CD4-positive, alpha-beta T cell treated with Interleukin-10 for 1 hour (primary cell): Measurements from ENCODE around the gene LKAAEAR1.

ENCODE experiments used
- DNase-seq: peaks from one replicate; pipeline ENCODE4 v3.0.0-alpha.2; 2020

LKAAEAR1 gene

DNA sequence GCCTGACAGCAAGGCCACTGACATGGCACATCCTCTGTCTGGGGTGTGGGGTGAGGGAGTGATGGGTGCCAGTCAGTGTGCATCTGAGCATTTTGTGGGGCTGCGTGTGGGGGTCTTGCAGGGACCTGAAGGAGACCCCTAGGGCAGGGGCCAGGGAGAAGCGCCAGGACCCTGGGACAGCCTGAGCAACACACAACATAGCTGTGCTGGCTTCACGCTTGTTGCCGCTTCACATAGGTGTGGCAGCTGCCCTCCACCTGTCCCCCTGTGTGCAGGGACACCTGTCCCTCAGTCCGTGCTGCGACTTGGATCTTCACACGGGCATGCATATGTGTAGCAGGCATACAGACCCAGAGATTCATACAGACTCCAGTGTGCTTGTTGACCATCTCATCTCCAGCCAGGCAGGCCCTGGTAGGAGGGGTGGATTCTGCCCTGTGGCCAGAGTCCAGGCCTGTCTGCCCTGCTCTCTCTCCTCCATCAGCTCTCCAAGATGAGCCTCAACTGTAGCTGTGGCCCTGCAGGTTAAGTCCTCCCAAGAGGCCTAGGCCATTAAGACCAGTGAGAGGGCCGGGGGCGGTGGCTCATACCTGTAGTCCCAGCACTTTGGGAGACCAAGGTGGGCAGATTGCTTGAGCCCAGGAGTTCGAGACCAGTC is 26.3 kb upstream of the LKAAEAR1 start:
- DNase-seq: no peak

DNA sequence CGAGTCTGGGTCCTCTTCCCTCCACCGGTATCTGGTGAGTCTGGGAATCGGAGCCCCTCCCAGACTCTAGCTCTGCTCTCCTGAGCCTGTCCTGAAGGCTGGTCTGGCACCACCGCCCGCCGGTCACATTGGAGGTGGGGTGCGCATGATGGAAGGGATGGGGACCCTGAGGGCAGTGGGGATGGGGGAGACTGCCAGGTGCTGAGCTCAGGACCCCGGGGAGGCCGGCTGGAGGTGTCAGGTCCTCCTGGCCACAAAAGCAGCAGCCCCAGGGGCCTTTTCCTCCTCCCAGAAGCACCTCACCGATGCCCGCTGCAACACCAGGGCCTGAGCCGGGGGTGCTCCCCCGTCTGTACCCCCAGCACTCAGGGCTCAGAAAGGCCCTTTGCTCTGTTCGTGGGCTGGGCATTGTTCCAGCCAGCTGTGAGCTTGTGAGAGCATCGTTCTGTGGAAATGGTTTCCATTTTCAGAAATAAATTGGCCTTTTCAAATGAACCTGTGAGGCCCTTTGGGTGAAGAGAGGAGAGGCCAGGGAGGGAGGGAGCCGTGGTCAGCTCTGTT is 25.7 kb upstream of the LKAAEAR1 start:
- DNase-seq: no peak

DNA sequence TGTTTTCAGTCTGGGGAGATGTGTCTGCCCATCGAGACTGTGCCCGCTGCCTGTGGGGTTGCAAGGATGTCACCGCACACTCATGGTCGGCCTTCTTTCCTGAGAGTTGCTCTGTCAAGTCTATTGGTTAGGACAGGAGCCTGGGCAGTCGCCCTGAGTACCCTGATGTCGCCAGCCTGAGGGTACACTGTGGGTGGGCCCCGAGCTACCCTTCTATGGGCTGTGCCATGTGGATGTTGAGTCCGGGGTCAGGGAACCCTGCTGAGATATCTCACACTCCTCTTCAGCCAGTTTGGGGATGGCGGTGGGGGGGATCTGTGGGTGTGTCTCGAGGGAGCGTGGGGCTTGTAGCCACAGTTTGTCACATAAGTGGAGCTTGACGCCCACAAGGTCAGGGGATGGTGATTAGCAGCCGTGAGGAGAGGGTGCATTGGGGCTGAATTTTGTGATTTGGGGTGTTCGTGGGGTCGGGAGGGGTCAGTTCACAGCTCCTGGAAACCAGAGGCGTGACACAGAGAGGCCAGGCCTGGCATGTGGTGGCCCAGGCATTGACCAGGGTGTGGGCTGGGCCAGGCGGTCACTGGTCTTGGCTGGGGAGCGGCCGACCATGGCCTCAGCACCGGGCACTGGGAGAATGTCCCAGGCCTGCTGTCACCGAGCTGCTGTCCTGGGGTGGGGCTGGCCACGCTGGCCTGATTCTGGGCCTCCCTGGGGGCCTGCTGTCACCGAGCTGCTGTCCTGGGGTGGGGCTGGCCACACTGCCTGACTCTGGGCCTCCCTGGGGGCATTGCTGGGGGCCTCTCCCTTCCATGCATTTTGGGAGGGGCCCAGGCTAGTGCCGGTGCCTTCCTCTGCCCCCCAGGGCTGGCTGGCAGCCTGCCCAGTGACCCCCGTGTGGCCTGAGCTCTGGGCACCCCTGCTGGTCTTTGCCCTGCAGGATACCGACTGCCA is 24.8 kb upstream of the LKAAEAR1 start:
- no peak for DNase-seq

DNA sequence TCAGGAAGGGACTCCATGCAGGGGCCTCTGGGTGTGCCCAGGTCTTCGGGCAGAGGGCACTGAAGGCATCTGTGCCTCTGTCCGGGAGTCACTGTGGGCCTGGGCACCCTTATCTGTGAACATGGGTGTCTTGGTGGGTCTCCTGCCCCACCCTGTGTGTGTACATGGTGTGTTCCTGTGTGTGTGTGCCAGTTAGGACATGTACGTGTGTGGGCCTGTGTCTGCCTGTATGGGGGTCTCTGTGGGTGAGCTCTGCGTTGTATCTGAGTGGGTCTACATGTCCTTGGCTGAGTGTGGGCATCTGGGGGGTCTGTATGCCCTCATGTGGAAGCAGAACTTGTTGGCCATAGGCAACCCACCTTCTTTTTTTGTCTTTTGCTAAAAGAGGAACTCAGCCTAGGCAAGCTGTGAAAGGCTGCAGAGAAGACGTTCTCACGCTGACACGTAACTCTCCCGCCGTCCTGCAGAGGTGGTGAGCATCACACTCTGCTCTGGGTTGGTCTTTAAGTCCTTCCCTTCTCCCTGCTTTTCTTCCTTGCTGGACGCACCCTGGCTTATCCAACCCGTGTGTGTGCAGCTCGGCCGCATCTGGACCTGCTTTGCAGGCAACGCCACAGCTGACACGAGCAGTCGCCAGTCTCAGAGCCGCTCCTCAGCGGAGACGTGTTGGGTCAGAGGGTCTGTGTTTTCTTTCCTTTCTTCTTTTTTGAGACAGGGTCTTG is 23.7 kb upstream of the LKAAEAR1 start:
- DNase-seq: no peak

DNA sequence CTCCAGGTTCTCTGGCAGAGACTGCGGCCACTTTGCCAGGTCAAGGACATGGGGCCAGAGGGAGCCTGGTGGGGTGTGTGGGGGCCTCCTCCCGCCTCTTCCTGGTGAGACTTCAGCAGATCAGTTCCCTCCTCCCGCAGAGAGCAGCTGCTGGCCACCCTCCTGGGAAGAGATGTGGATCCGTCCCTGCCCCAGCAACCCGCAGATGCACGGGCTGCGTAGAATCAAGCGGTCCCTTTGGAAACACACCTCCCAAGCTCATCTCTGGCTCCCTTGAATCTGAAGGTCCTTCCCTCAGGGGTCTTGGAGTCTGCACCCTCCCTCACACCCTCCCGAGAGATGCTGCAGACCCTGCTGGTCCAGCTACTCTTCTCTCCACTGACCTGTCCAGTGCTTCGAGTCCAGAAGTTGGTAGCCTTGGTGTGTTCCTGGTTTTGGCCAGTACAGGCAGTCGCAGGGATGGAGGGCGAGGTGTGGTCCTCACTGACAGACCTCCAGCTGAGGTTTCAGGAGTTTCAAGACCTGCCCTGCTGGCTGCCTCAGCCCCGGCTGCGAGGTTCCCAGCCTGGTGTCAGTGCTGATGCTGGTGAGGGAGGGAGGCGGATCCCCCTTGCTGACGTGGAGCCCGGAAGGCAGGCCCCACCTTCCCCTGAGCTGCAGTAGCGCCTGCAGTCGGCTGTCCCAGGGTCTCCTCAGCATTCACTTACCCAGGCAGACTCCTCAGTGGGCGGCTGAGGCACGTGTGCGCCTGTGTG is 23.0 kb upstream of the LKAAEAR1 start, which contains the start of gene NPBWR2:
Gene NPBWR2, minus strand, starts transcription at position 585 of the 755 bp plus-strand sequence. CDS start 734 bp downstream, outside the sequence.
- no peak for DNase-seq

DNA sequence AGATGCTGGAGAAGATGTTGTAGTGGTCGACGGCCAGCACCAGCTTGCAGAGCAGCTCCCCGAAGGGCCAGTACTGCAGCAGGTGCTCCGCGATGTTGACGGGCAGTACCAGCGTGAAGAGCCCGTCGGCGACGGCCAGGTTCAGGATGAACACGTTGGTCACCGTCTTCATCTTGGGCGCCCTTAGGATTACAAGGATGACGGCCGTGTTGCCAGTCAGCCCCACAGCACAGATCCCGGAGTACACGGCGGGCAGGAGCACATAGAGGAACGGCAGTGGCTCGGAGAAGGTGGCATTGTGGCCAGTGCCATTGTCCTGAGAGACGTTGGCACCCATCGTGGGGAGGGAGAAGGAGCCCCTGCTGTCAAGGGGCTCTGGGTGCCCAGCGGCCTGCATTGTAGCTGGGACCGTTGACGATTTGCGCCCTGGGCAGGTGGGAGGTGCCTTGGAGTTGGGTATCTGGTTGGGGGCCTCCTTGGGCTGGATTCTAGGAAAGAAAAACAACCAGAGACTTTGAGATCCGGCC is 22.3 kb upstream of the LKAAEAR1 start:
- no peak for DNase-seq

DNA sequence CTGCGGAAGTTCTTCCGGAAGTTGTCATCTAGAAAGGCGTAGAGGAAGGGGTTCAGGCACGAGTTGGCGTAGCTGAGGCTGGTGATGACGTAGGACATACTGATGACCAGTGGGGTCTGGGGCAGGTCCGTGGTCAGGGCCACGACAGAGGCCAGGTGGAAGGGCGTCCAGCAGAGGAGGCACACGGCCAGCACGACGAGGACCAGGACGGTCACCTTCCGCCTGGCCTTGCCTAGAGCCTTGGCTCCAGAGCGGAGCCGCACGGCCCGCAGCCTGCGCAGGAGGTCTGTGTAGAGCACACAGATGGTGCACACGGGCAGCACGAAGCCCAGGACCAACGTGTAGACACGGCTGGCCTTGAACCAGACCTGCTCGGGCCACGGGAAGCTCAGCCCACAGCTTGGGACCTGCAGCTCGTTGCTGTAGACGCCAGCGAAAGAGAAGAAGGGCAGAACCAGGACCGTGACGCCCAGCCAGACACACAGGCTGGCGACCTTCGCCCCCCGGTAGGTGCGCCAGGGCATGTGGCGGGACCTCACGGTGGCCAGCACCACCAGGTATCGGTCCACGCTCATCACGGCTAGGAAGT is 21.7 kb upstream of the LKAAEAR1 start:
- DNase-seq: no peak

DNA sequence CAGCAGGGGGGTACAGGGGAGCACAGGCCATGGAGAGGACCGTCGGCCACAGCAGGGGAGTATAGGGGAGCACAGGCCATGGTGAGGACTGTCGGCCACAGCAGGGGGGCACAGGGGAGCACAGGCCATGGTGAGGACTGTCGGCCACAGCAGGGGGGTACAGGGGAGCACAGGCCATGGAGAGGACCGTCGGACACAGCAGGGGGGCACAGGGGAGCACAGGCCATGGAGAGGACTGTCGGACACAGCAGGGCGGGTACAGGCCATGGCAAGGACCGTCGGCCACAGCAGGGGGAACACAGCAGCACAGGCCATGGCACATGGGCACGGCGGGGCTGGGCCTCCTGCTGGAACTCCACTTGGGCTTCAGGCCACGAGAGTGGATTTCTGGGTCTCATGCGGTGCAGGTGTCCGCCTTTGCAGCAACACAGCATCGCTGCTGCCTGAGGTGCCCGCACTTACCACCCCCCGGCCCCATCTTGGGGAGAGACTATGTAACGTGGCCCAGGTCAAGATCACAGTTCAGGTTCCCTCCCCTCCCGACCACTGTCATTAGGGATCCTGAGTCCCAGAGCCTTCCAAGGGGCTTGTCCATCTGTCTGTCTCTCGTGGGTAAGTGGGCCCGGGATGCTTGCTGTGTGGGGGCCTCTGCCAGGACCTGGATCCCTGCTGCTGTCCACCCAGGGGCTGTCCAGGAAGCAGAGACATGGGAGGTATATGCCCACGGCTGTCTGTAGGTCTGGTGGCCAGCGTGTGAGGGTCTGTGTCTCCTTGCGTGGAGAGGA is 20.7 kb upstream of the LKAAEAR1 start:
- no peak for DNase-seq

DNA sequence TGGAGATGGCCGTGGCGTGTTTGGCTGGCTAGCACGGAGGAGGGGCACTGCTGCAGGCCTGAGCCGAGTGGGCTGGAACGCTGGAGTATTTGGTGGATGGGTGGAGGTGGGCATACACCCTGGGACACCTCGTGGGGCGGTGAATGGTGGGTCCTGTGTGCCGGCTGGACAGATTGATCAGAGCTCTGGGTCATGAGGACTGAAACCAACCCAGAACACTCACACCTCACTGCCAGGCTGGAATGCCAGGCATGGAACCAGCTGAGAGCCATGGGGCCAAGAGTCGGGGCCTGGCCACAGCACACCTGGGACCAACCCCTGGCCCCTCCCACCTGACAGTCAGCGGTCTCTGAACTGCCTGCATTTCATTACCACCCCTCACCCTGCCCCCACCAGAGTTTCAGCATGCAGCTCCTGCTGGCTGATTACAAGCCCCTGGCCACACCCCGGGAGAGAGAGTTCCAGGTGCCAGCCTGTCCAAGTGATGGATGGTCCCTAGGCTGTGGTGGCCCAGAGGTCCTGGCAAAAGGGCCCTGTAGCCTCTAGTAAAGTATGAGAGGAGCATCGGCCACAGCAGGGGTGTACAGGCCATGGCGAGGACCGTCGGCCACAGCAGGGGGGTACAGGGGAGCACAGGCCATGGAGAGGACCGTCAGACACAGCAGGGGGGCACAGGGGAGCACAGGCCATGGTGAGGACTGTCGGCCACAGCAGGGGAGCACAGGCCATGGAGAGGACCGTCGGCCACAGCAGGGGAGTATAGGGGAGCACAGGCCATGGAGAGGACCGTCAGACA is 19.9 kb upstream of the LKAAEAR1 start:
- no peak for DNase-seq

DNA sequence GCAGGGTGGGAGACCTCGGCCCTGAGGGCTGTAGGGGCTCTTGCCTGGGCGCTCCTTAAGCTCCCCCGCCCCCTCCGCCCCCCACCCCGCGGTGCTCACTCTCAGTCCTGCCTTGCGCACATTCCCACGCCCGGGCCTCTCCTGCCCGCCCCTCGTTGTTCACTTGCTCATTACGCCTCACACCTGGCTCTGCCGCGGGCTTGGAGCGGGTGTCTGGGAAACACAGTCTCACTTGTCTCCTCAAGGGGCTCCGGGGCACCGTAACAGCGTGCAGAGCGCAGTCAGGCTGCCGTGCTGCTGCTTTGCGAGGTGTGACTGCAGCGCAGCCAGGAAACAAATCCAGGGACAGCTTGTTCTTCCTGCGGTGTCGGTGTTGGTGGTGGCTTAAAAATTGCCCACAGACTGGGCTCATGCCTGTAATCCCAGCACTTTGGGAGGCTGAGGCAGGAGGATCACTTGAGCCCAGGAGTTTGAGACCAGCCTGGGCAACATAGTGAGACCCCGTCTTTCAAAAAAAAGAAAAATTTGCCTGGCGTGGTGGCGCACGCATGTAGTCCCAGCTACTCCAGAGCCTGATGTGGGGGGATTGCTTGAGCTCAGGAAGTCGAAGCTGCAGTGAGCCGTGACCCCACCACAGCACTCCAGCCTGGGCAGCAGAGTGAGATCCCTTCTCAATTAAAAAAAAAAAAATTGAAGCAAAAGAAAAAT is 18.6 kb upstream of the LKAAEAR1 start:
- DNase-seq: no peak

DNA sequence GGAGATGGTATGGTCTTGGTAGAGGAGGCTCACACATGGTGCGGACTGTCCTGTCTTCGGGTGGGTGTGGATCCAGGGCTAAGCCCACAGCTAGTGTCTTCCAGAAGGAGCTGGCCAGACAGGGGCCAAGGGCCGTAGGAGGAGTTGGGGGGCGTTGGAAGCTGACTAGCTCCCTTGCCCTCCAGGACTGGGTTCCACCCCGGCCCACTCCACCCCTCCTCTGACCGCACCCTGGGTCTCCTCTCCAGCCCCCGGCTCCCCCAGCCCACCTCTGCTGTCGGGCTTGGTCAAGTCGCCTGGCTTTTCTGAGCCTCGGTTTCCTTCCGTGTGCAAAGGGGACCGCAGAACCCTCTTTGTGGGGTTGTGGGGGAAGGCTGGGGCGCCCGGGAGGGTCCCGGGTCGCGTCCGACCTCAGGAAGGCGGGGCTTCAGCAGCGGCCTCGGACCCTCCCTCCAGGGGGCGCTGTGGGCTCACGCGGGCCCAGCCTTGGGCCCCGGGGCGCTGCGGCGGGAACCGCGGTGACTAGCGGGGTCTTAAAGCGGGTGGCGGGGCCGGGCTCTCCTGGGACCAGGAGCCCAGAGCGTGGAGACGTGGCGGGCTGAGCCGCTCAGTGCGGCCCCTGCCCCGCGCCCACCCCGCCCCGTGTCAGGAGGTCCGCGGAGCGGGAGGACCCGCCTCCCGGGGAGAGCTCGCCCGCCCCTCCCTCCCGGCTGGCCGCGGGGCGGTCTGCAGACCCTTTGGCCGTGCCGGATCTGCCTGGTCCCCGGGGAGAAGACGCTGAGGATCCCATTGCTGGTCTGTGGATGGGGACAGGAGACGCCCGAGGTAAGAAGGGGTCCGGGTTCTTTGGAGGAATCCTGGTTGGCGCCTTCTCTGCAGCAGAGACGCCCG is 17.8 kb upstream of the LKAAEAR1 start:
- peak; percentile 64 for DNase-seq

DNA sequence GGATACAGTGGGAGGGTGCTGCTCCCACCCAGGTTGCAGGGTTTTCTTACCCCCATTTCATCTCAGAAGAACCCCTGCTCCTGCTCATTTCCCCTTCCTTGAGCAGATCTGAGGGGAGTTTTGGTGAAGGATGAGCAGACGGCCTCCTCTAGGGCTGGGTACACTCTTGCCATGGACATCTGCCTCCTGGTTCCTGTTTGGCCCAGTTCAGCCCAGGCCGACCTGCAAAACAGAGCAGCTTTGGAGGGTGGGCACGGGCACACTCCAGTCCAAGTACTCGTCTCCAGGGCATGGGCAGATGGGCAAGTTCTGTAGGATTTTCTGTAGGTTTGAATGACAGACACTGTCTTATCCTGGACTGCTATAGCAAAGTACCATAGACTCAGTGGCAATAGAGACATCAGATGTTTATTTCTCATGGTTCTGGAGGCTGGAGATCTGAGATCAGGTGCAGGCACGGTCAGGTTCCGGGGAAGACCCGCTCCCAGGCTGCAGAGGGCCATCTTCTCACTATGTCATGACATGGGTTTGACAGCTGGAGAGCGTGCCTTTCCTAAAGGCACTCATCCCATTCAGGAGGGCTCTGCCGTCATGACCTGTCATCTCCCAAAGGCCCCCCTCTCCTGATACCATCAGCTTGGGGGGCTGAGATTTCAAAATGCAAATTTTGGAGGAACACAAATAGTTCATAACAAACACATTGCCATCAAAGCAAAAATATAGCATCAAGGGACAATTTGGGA is 16.9 kb upstream of the LKAAEAR1 start:
- no peak for DNase-seq

DNA sequence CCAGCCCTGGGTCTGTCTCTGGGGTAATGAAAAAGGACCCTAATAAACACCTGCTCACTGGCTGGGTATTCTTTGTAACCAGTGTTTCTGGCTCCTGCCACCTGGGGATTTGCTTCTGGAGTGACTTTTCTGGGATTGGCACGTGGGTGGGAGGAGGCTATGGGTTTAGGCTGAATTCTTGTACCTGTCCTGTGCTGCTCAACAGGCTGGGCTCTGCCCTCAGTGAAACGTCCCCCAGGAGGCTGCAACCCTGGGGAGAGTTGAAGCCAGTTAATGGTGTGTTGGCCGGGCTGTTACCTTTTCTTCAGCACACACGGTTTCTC is 16.3 kb upstream of the LKAAEAR1 start:
- DNase-seq: no peak

DNA sequence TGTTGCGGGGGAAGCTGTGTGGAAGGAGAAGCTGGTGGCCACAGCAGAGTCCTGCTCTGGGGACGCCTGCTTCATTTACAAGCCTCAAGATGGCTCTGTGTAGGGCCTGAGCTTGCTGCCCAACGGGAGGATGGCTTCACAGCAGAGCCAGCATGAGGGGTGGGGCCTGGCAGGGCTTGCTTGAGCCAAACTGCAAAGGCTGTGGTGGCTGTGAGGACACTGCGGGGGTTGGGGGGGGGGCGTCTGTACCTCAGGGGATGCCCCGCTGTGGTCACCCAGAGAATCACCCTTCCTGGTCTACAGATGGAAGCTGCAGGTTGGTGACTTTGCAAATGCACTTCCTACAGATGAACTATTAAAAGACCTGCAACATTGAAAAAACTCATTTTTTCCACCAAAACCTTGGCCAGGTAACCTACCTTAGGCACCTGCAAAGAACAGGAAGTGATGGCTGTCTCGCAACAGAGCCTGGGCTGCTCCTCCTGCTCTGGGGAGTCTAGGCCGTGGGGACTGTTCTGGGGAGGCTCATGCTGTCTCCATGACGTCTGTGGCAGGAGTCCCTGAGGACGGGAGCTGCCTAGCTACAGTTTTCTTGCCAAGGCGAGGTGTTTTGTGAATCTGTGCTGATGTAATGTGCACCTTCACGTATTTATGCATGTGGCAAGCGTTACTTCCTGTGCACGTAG is 15.8 kb upstream of the LKAAEAR1 start:
- DNase-seq: peak; percentile 36

DNA sequence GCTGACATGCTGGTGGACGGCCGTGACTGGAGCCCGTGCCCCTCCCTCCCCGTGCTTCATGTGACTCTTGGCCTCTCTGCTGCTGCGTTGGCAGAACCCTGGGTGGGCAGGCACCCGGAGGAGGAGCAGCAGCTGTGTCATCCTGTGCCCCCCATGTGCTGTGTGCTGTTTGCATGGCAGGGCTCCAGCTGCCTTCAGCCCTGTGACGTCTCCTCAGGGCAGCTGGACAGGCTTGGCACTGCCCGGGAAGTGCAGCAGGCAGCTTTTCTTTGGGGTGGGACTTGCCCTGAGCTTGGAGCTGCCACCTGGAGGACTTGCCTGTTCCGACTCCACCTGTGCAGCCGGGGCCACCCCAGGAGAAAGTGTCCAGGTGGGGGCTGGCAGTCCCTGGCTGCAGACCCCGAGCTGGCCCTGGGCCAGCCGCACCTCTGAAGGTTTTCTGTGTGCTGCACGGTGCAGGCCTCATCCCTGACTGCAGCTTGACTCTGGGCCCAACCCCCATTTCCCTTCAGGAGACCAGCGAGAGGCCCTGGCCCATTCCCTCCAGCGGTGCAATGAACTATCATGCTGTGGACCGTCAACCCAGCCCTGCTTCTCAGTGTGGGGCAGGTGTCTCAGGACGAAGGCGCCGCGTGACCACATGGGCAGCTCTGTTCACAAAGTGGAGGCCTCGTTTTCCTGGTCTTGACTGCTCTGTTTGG is 15.0 kb upstream of the LKAAEAR1 start:
- DNase-seq: no peak

DNA sequence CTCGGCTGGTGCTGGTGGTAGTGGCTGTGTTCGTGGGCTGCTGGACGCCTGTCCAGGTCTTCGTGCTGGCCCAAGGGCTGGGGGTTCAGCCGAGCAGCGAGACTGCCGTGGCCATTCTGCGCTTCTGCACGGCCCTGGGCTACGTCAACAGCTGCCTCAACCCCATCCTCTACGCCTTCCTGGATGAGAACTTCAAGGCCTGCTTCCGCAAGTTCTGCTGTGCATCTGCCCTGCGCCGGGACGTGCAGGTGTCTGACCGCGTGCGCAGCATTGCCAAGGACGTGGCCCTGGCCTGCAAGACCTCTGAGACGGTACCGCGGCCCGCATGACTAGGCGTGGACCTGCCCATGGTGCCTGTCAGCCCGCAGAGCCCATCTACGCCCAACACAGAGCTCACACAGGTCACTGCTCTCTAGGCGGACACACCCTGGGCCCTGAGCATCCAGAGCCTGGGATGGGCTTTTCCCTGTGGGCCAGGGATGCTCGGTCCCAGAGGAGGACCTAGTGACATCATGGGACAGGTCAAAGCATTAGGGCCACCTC is 14.3 kb upstream of the LKAAEAR1 start:
- DNase-seq: no peak
